ENCODE results near the gene DDB1. TPM values are rescaled to one million over a fixed set of nuclear protein-coding genes. Genes with fewer than 3 reads are reported as not detected.

DDB1 gene
- total and polyA plus RNA-seq, 2 of the 4 experiments (the other 2 are of a cell fraction) = 221 to 412 TPM

DNA sequence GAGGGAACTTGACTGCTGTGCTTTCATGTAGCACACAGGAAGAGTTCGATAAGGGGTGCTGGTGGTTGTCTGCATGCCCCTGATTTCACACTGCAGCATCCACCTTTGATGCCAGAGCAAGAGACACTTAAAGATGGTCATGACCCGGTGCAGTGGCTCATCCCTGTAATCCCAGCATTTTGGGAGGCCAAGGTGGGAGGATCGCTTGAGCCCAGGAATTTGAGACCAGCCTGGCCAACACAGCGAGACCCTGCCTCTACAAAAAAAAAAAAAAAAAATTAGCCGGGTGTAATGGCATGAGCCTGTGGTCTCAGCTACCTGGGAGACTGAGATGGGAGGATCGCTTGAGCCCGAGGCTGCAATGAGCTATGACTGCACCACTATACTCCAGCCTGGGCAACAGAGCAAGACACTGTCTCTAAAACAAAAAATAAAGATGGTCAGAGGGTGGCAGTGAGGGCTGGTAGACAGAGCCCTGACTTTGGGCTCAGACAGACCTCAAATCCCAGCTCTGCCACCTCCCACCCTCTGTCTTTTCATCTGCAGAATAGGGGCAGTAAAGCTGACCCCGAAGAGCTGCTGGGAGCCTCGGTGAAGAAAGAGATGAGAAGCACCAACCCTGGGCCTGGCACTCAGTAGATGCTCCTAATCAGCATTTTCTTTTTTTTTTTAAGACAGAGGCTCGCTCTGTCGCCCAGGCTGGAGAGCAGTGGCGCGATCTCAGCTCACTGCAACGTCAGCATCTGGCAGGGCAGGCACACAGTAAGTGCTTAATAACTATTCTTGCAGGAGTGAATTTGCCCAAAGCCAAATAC, 55.5 kb downstream of the DDB1 start:
- no peak for DNase-seq
- Histone ChIP-seq H3K4me2 (ENCODE audit: low read depth, low read length) (no peak overlapping the region), H3K27ac (ENCODE audit: insufficient read depth, low read length) (no peak overlapping the region), H2BK5ac (ENCODE audit: low read depth, low read length, poor library complexity, severe bottlenecking) (no peak overlapping the region), H2AK9ac (replicated peaks; ENCODE audit: low read depth, low read length, poor library complexity) (no peak overlapping the region), H3K23ac (ENCODE audit: low read depth, low read length) (no peak overlapping the region), H3K56ac (ENCODE audit: extremely low read depth, insufficient read depth, low read length) (no peak overlapping the region), H3K14ac (replicated peaks; ENCODE audit: low read depth, low read length) (no peak overlapping the region), H3K4ac (ENCODE audit: low read depth, low read length) (no peak overlapping the region), H4K20me1 (ENCODE audit: insufficient read depth, low read length) (no peaks in the 10 kb centered on the region), H3K36me3 (ENCODE audit: control insufficient read depth, insufficient read depth, low read length) (no peaks in the 10 kb centered on the region; the same call in 1 of the 2 replicates), H4K91ac (ENCODE audit: insufficient read depth, low read depth, low read length) (no peak overlapping the region), H2BK20ac (ENCODE audit: low read depth, low read length) (no peak overlapping the region), H3K9me1 (ENCODE audit: insufficient read depth, low read length) (0 out of 2 replicates have a peak, but pooled peaks cover 4% of the 10 kb centered on the region), H3K27me3 (ENCODE audit: control insufficient read depth, insufficient read depth, low read length) (no peaks in the 10 kb centered on the region; the same call in 1 of the 2 replicates), H3K4me1 (ENCODE audit: control insufficient read depth, insufficient read depth, low read length) (no peaks in the 10 kb centered on the region), H2AFZ (replicated peaks; ENCODE audit: low read length, poor library complexity) (no peak overlapping the region), H3K4me3 (ENCODE audit: insufficient read depth, low read depth, low read length) (no peak overlapping the region), H3K18ac (ENCODE audit: low read depth, low read length) (no peak overlapping the region), H2AK5ac (ENCODE audit: low read depth, low read length) (no peak overlapping the region), H2BK15ac (ENCODE audit: low read depth, low read length) (no peak overlapping the region), H4K5ac (ENCODE audit: low read depth, low read length) (no peak overlapping the region), H3K79me1 (ENCODE audit: low read depth in 1 of 2, low read length in 2 of 2) (no peaks in the 10 kb centered on the region), H2BK120ac (ENCODE audit: low read depth, low read length) (no peak overlapping the region), H4K8ac (ENCODE audit: low read depth in 2 of 2, low read length in 2 of 2) (no peak overlapping the region), H3K9me3 (ENCODE audit: control insufficient read depth, insufficient read depth, low read length) (no peaks in the 10 kb centered on the region), H3K9ac (ENCODE audit: low read depth, low read length) (no peak overlapping the region)
- ChIA-PET POLR2A (ENCODE audit: unreplicated experiment) (no interaction called here), CTCF (no interaction called here)
- in situ Hi-C loops (cut with MboI; ENCODE audit: low sequenced_read_pairs) (no loop called here), dilution Hi-C loops (cut with HindIII; ENCODE audit: low sequenced_read_pairs, unreplicated experiment) (no loop called here), intact Hi-C loops (cut with micrococcal nuclease) (no loop called here)
- ATAC-seq (ENCODE audit: low read depth) = no peak
- WGBS, 2 experiments (ENCODE audit: extremely low coverage in 2 of 2, insufficient read length in 1 of 2) = 85% methylated on average over 6 of the region's 14 CpGs; no CpG with 5 or more reads in 1 of the 2 experiments
- BruUV-seq (replicated peaks) = no TSS peak
- TF ChIP-seq, protein P1, sequence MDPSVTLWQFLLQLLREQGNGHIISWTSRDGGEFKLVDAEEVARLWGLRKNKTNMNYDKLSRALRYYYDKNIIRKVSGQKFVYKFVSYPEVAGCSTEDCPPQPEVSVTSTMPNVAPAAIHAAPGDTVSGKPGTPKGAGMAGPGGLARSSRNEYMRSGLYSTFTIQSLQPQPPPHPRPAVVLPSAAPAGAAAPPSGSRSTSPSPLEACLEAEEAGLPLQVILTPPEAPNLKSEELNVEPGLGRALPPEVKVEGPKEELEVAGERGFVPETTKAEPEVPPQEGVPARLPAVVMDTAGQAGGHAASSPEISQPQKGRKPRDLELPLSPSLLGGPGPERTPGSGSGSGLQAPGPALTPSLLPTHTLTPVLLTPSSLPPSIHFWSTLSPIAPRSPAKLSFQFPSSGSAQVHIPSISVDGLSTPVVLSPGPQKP (IDR thresholded peaks at IDR 0.05; ENCODE audit: borderline replicate concordance, low read depth, low read length) = no peak
- no peak for TF ChIP-seq BHLHE40 (IDR thresholded peaks at IDR 0.05; ENCODE audit: low read depth, low read length)
- TF ChIP-seq CHD1 (IDR thresholded peaks at IDR 0.05; ENCODE audit: low read depth, low read length) = no peak
- no peak for TF ChIP-seq POLR2A (IDR thresholded peaks at IDR 0.05; ENCODE audit: low read depth, low read length)
- TF ChIP-seq FOS (IDR thresholded peaks at IDR 0.05; ENCODE audit: low read depth, low read length) = no peak
- no peak for TF ChIP-seq SMC3 (IDR thresholded peaks at IDR 0.05; ENCODE audit: low read depth, low read length)
- TF ChIP-seq NFE2L2 (IDR thresholded peaks at IDR 0.05; ENCODE audit: low read depth, low read length) = no peak
- no peak for TF ChIP-seq CEBPB (IDR thresholded peaks at IDR 0.05; ENCODE audit: low read depth, low read length)
- no peak for TF ChIP-seq MAFK (IDR thresholded peaks at IDR 0.05; ENCODE audit: low read depth, low read length)
- no peak for TF ChIP-seq MXI1 (IDR thresholded peaks at IDR 0.05; ENCODE audit: borderline replicate concordance, low read depth, low read length)
- TF ChIP-seq RAD21 (IDR thresholded peaks at IDR 0.05; ENCODE audit: low read length) = no peak
- TF ChIP-seq, protein P2, sequence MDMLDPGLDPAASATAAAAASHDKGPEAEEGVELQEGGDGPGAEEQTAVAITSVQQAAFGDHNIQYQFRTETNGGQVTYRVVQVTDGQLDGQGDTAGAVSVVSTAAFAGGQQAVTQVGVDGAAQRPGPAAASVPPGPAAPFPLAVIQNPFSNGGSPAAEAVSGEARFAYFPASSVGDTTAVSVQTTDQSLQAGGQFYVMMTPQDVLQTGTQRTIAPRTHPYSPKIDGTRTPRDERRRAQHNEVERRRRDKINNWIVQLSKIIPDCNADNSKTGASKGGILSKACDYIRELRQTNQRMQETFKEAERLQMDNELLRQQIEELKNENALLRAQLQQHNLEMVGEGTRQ (IDR thresholded peaks at IDR 0.05; ENCODE audit: low read depth, low read length) = no peak
- TF ChIP-seq, protein P3, sequence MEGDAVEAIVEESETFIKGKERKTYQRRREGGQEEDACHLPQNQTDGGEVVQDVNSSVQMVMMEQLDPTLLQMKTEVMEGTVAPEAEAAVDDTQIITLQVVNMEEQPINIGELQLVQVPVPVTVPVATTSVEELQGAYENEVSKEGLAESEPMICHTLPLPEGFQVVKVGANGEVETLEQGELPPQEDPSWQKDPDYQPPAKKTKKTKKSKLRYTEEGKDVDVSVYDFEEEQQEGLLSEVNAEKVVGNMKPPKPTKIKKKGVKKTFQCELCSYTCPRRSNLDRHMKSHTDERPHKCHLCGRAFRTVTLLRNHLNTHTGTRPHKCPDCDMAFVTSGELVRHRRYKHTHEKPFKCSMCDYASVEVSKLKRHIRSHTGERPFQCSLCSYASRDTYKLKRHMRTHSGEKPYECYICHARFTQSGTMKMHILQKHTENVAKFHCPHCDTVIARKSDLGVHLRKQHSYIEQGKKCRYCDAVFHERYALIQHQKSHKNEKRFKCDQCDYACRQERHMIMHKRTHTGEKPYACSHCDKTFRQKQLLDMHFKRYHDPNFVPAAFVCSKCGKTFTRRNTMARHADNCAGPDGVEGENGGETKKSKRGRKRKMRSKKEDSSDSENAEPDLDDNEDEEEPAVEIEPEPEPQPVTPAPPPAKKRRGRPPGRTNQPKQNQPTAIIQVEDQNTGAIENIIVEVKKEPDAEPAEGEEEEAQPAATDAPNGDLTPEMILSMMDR (conservative IDR thresholded peaks at IDR 0.05; ENCODE audit: low read depth, low read length) = no peak
- TF ChIP-seq MAZ (IDR thresholded peaks at IDR 0.05; ENCODE audit: borderline replicate concordance, low read depth, low read length) = no peak
- no peak for TF ChIP-seq RFX5 (IDR thresholded peaks at IDR 0.05; ENCODE audit: low read depth, low read length)
